HG02884 (cell line): ENCODE results near the gene GTPBP1.

Experiments
- ATAC-seq: cut with Tn5 transposase; IDR thresholded peaks from one replicate; pipeline ENCODE4 v1.9.1; 2021; ENCODE audit warnings: mild to moderate bottlenecking, moderate library complexity; ENCODE audit not compliant: unreplicated experiment

Gene GTPBP1

DNA sequence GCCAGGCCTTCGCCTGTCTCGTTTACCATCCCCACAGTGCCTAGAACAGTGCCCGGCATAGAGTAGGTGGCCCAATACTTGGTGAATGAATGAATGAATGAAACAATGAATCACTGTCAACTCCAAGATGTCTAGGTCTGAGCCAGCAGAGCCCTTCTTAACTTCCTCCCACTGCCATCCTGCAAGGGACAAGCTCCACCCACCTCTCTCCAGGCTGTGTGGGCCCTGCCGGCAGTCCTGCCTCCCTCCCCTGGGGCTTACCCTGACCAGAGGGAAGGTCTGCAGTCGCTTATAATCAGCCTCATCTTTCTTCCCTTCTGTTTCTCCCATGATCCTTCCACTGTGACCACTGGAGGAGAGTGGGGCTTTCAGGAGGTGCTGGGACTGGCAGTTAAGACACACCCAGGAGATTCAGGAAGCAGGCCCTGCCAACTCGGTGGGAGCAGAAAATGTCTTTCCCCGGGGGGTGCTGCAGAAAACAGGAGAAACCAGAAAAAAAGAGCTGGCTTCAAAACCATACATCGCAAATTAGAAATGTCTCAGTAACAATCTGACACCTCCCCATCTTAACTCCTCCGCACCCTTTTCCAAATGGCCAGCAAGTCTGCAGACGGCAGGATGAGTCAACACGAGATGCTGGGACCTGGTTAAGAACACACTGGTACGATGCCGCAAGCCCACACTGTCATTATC lies 76.8 kb downstream of the GTPBP1 start:
- no peak for ATAC-seq
